Astrocyte (in vitro differentiated cells and primary cell): ENCODE data around the gene MRPL55.

ENCODE experiments used
- CTCF ChIP-seq: IDR thresholded peaks from 2 replicates; pipeline ENCODE4 v1.5.1; 2011; ENCODE audit warnings: low read depth, mild to moderate bottlenecking, inconsistent platforms, low read length, moderate library complexity; ENCODE audit not compliant: insufficient read depth
- EZH2 ChIP-seq: IDR thresholded peaks from 2 replicates; pipeline ENCODE4 v1.6.1; 2012; ENCODE audit warnings: mild to moderate bottlenecking, low read length, inconsistent platforms; ENCODE audit not compliant: insufficient read depth

DNA sequence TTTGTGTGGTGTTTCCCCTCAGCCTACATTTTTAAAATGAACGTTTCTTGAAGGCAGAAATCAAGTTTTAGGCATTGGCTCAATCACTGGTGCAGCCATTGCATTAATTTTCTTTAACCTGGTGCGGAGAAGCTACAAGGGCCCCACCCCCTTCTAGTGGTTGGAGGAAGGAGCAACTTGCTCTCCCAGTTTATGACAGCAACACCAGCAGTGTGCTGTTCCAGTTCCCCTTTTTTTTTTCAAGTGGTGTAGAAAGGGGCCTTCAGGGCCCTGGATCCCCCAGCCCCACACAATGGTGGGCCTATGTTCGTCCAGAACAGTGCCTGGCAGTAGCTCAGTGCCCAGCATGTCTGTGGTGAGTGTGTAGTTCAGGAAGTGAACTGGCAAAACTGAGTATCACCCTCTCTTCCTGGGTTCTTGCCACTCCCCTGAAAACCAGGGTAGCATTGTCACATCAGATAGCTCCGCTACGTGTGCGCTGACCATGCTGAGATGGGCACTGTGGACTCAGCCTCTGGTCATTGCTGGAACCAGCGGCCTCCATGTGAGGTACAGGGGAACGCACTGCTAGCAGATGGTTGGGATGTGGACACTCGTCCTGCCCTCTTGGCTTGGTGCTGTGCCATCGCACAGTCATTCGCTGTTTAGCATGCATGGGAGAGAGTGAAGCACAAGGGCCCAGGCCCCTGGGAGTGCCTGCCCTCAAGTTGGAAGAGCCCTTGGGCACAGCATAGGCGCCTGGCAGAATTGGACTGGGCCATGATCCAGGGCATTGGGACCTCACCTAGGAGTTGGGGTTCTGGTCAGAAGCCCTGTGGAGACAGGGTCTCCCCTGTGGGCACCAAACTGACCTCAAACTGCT, 19.3 kb downstream of the MRPL55 start:
- TF ChIP-seq CTCF (no peak), EZH2 (no peak)
